ENCODE measurements around the gene MT1A.

The MT1A gene

GRCh38 chr16:56681939-56682702, 43.7 kb downstream of the MT1A start, which contains the start of gene MT1X:
Gene MT1X (plus strand): TSS chr16:56682470. CDS start chr16:56682541, 71 bp downstream.
- peak; percentile 91 for DNase-seq

- no peak for DNase-seq
Measured at GRCh38 chr16:56682703-56683397, 44.4 kb downstream of the MT1A start.

GRCh38 chr16:56683424-56684172, 45.1 kb downstream of the MT1A start:
- DNase-seq: no peak

- DNase-seq: no peak
Measured at GRCh38 chr16:56684256-56684925, 45.9 kb downstream of the MT1A start.

- no peak for DNase-seq
Measured at GRCh38 chr16:56684926-56685590, 46.6 kb downstream of the MT1A start.

GRCh38 chr16:56686758-56687157, 48.3 kb downstream of the MT1A start:
- no peak for DNase-seq

- no peak for DNase-seq
Measured at GRCh38 chr16:56688762-56689161, 50.3 kb downstream of the MT1A start.

GRCh38 chr16:56689171-56689570, 50.7 kb downstream of the MT1A start:
- DNase-seq: no peak

Measured in right forelimb (tissue), 1 donor.